Measurements from ENCODE around the gene MGAT4C.

GRCh38 chr12:86134561-86134960, 121.6 kb downstream of the MGAT4C start:
- TF ChIP-seq, protein P1, sequence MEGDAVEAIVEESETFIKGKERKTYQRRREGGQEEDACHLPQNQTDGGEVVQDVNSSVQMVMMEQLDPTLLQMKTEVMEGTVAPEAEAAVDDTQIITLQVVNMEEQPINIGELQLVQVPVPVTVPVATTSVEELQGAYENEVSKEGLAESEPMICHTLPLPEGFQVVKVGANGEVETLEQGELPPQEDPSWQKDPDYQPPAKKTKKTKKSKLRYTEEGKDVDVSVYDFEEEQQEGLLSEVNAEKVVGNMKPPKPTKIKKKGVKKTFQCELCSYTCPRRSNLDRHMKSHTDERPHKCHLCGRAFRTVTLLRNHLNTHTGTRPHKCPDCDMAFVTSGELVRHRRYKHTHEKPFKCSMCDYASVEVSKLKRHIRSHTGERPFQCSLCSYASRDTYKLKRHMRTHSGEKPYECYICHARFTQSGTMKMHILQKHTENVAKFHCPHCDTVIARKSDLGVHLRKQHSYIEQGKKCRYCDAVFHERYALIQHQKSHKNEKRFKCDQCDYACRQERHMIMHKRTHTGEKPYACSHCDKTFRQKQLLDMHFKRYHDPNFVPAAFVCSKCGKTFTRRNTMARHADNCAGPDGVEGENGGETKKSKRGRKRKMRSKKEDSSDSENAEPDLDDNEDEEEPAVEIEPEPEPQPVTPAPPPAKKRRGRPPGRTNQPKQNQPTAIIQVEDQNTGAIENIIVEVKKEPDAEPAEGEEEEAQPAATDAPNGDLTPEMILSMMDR (IDR thresholded peaks at IDR 0.05): no peak
- no peak for TF ChIP-seq POLR2A (IDR thresholded peaks at IDR 0.05)
- TF ChIP-seq EP300 (IDR thresholded peaks at IDR 0.05): no peak

Measured in stomach (tissue), 4 donors.